Stimulated activated CD4-positive, alpha-beta T cell treated with anti-CD3 and anti-CD28 coated beads, TNF-alpha, amount 100 ng/mL, for 1 hour (primary cell): Measurements from ENCODE around the gene USP35.
A peak's percentile ranks its signal among the peaks of the same experiment; 100 is the strongest.

Experiments used
- DNase-seq, 3 donors: peaks; one replicate each; pipeline ENCODE4 v3.0.0-alpha.2; 2020; ENCODE audit warnings: low read depth in 3 of 3, low spot score in 1 of 3

USP35 gene

GRCh38 chr11:78195917-78196560 lies 7.3 kb downstream of the USP35 start:
- no peak for DNase-seq

GRCh38 chr11:78196661-78197091 lies 8.0 kb downstream of the USP35 start:
- no peak for DNase-seq

- DNase-seq = no peak
These were observed 9.1 kb downstream of the USP35 start for GRCh38 chr11:78197816-78198215.

- DNase-seq = no peak
These were observed 10.4 kb downstream of the USP35 start for GRCh38 chr11:78199015-78199652.

GRCh38 chr11:78199653-78200015 lies 10.9 kb downstream of the USP35 start:
- no peak for DNase-seq

- no peak for DNase-seq
These were observed 11.3 kb downstream of the USP35 start for GRCh38 chr11:78200061-78200460.

GRCh38 chr11:78200553-78200952 lies 11.8 kb downstream of the USP35 start:
- no peak for DNase-seq

GRCh38 chr11:78201096-78201818 lies 12.5 kb downstream of the USP35 start:
- DNase-seq = no peak

GRCh38 chr11:78202733-78203167 lies 14.0 kb downstream of the USP35 start:
- DNase-seq = peak in 2 of 3 donors; percentile 34 to 49

- peak in 2 of 3 donors; percentile 33 to 43 for DNase-seq
These were observed 14.5 kb downstream of the USP35 start for GRCh38 chr11:78203184-78203583.

- DNase-seq = no peak
These were observed 16.5 kb downstream of the USP35 start for GRCh38 chr11:78205256-78205655.

GRCh38 chr11:78205691-78206090 lies 17.0 kb downstream of the USP35 start:
- no peak for DNase-seq

- no peak for DNase-seq
These were observed 19.0 kb downstream of the USP35 start for GRCh38 chr11:78207532-78208256.

GRCh38 chr11:78208257-78209165 lies 19.8 kb downstream of the USP35 start:
- no peak for DNase-seq

- no peak for DNase-seq
These were observed 20.8 kb downstream of the USP35 start for GRCh38 chr11:78209478-78209877.

- DNase-seq = no peak
These were observed 21.4 kb downstream of the USP35 start for GRCh38 chr11:78210000-78210608.

- DNase-seq = no peak
These were observed 22.8 kb downstream of the USP35 start for GRCh38 chr11:78211565-78211964.

GRCh38 chr11:78212586-78213371 lies 24.1 kb downstream of the USP35 start:
- DNase-seq = no peak
